HG02588 (cell line): ENCODE data around the gene GNG7.
"Not testable (repeated sequence)": the region's sequence is repeated elsewhere in the genome, so short reads cannot be mapped to it uniquely, and the experiment has no call there.

Experiments used
- ATAC-seq: cut with Tn5 transposase; IDR thresholded peaks from one replicate; pipeline ENCODE4 v1.9.1; 2021; ENCODE audit warnings: mild to moderate bottlenecking, moderate library complexity; ENCODE audit not compliant: unreplicated experiment

Gene GNG7

DNA sequence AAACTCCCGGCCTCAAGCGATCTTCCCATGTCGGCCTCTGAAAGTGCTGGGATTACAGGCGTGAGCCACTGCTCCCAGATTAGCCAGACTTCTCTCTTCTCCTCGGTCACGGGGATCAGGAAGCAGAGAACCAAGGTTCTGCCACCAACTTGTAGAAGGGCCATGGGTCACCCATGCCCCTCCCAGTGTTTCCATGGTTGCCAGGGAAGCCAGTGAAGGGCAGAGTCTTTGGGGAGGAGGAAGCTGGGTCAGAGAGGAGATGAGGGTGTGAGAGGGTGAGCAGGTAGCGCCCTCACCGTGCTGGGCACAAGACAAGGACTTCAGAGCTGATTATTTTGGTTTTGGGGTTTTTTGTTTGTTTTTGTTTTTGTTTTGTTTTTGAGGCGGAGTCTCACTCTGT is 77.1 kb downstream of the GNG7 start:
- ATAC-seq, result no peak

- ATAC-seq, result no peak
These were observed 77.9 kb downstream of the GNG7 start for GRCh38 chr19:2624537-2625091.

- no peak for ATAC-seq
These were observed 78.7 kb downstream of the GNG7 start for GRCh38 chr19:2623798-2624197.

- ATAC-seq, result not testable (repeated sequence)
These were observed 80.0 kb downstream of the GNG7 start for GRCh38 chr19:2622371-2622961.

DNA sequence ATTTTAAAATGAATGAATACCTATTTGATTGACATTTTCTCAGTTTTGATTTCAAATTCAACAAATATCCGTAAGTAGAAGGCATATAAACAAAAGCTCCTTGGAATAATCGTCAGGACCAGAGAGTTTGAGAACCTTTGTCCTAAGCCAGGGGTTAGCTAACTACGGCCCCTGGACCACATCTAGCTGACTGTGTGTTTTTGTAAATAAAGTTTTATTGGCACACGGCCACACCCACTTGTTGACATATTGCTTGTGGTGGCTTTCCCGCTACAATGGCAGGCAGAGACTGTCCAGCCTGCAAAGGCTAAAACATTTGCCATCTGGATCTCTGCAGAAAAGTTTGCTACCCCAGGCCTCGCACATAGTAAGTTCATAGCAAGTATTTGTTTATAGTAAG is 83.4 kb downstream of the GNG7 start:
- no peak for ATAC-seq

DNA sequence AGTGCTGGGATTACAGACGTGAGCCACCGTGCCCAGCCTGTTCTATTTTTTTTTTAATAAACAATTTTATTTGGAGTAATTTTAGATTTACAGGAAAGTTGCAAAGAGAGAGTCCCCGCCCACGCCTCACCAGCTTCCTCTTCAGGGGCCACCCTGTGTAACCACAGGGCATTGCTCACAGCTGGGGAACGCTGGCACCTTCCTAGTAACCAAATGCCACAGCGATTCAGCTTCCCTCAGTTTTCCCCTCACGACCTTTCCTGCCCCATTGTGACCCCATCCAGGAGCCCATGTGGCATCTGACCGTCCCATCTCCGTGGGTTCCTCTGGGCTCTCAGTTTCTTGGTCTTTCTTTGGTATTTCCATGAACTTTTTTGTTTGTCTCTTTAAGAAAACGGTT is 83.9 kb downstream of the GNG7 start:
- no peak for ATAC-seq

- no peak for ATAC-seq
These were observed 84.9 kb downstream of the GNG7 start for GRCh38 chr19:2617393-2618165.

- ATAC-seq, result no peak
These were observed 85.6 kb downstream of the GNG7 start for GRCh38 chr19:2616741-2617392.

DNA sequence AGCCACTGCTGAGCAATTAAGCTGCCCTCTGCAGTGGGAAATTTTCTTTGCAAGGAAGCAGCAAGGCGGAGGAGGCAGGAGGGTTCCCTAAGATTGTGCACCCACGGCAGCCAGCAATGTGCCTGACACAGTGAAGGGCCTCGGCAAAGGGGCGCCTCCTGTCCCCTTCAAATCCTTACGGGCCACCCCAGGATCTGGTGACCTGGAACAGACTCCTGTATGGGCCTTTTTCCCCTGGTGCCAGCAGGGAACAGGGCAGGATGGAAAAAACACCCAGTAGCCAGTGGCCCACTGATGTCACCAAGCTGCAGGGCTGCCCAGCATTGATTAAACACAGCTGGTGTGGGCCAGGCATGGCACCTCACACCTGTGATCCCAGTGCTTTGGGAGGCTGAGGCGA is 86.7 kb downstream of the GNG7 start:
- no peak for ATAC-seq

- ATAC-seq, result no peak
These were observed 88.8 kb downstream of the GNG7 start for GRCh38 chr19:2613507-2614295.

DNA sequence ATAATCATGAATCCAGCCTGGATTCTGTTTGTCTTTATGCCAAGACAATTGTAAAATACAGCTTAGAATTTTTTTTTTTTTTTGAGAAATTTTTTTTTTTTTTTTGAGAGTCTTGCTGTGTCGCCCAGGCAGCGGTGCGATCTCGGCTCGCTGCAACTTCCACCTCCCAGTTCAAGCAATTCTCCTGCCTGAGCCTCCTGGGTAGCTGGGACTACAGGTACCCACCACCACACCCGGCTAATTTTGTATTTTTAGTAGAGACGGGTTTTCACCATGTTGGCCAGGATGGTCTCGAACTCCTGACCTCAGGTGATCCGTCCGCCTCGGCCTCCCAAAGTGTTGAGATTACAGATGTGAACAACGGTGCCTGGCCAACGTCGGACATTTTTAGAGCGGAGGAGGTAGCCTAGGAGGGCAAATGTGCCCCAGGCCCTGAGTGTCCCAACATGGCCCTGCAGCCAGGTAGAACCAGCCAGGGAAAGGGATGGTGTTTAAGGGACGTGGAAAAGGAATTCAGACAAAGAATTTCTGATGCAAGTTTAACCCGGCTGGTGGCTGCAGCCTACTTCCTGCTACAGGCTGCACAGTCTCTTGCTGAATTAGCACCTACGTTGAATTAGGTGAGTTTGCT is 89.8 kb downstream of the GNG7 start:
- no peak for ATAC-seq

- ATAC-seq, result no peak
These were observed 90.7 kb downstream of the GNG7 start for GRCh38 chr19:2611483-2612464.

- ATAC-seq, result peak; percentile 34
These were observed 91.6 kb downstream of the GNG7 start for GRCh38 chr19:2610637-2611482.

DNA sequence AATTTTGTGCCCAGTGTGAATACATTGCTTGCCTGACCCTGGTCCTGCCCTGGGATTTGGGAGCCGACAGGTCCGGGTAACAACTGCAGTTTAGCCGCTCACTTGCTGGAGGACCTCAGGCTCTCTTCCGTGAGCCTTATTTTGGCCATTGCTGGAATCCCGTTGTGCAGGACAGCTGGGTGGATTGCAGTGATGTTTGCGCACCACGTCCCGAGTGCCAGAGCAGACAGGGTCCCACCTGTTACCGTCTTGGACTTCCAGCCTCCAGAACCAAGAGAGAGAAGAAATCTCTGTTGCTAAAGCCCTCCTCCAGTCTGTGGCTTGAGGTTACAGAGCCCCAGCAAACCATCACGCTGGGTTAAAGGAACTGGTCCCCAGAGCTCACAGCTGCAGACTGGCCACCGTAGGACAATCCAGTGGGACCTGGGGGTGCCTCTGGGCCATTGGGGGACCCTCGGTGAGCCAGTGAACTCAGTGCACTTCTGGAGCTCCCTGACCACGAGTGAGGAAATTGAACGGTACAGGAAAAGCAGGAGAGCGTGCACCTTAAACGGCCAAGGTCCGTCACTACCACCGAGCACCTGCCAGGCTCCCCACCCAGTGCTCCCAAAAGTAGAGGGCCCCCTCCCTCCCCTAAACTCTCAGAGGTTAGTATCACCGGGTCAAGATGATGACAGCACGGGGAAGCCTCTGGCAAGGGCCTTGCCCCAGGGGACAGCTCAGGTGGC is 92.9 kb downstream of the GNG7 start:
- no peak for ATAC-seq

GRCh38 chr19:2609034-2609388 is 93.5 kb downstream of the GNG7 start:
- not testable (repeated sequence) for ATAC-seq

- ATAC-seq, result no peak
These were observed 93.9 kb downstream of the GNG7 start for GRCh38 chr19:2608602-2608922.

DNA sequence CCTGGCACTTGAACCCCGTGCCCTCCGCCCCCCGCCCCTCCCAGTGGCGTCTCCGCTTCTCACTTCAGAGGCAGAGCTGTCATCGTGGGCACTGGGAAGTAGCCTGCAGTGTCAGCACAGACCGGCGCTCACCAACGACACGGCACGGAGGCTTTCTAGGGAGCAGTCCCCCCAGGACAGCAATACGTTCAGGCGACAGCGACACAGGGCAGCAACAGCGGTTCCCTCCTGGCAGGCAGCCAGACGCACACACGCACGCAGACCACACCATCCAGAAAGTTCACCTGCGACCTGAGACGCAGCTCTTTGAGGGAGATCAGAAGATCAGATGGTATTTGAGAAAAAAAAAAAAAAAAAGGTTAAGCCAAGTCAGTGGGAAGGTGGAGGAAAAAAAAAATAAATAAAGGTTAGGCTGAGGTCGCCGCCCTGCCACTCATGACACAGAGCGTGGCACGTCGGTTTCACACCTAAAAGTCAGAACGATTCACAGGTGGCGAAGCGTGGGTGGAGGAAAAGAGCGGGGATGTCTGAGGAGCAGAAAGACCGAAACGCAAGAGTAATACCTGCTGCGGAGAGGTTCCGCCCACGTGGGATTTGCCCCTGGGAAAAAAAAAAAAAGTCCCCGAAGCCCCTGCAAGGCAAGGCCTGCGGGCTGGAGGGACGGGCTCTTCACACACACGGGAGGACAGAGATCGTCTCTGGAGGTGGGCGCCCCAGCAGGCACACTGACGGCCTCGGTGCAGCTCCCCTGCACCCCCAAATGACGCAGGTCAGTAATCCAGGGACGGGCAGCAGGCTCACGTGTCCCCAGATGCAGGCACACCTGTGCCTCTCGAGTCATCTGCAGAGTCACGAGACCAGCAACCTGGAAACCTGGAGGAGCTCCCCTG is 94.5 kb downstream of the GNG7 start:
- peak; percentile 36 for ATAC-seq
